ENCODE measurements around the gene ZFHX3.

DNA sequence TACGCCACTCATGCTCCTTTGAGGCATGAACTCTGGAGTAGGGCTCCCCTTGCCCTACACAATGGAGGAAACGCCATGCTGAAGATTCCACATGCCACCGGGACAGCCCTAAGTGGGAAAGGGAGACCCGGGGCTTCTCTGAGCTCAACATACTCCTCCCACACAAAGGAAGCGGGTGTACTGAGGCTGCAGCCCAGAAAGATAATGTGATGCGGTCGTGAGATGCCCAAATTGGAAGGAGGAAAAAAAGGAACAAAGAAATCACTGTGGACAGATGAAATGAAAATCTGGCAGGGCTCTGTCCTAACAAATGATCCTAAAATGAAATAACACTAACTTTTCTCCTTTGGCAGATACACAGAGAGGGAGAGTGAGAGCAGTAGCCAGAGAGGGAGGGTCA lies 182.1 kb downstream of the ZFHX3 start:
- no peak for TF ChIP-seq EP300 (IDR thresholded peaks at IDR 0.05)
- TF ChIP-seq, protein P1, sequence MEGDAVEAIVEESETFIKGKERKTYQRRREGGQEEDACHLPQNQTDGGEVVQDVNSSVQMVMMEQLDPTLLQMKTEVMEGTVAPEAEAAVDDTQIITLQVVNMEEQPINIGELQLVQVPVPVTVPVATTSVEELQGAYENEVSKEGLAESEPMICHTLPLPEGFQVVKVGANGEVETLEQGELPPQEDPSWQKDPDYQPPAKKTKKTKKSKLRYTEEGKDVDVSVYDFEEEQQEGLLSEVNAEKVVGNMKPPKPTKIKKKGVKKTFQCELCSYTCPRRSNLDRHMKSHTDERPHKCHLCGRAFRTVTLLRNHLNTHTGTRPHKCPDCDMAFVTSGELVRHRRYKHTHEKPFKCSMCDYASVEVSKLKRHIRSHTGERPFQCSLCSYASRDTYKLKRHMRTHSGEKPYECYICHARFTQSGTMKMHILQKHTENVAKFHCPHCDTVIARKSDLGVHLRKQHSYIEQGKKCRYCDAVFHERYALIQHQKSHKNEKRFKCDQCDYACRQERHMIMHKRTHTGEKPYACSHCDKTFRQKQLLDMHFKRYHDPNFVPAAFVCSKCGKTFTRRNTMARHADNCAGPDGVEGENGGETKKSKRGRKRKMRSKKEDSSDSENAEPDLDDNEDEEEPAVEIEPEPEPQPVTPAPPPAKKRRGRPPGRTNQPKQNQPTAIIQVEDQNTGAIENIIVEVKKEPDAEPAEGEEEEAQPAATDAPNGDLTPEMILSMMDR (IDR thresholded peaks at IDR 0.05): no peak

All from tibial nerve (tissue), 4 donors.